HCT116 (cell line): ENCODE measurements around the gene UCKL1.

Experiments
- ELF1 ChIP-seq: IDR thresholded peaks from 2 replicates; pipeline ENCODE4 v1.6.1; 2012; ENCODE audit warnings: low read depth, borderline replicate concordance
- EZH2phosphoT487 ChIP-seq: fragments of 200-600 bp; IDR thresholded peaks from 2 replicates; pipeline ENCODE4 v1.6.1; 2018; ENCODE audit warnings: antibody characterized with exemption, borderline replicate concordance
- FOSL1 ChIP-seq: IDR thresholded peaks from 2 replicates; pipeline ENCODE4 v1.6.1; 2012; ENCODE audit warnings: low read depth
- POLR2A ChIP-seq: IDR thresholded peaks from 2 replicates; pipeline ENCODE4 v1.7.0; 2011; ENCODE audit warnings: borderline replicate concordance; ENCODE audit not compliant: insufficient read depth, insufficient read length; ENCODE audit errors: extremely low read depth
- POLR2AphosphoS5 ChIP-seq: IDR thresholded peaks from 2 replicates; pipeline ENCODE4 v1.6.1; 2011; ENCODE audit warnings: mild to moderate bottlenecking, low read depth, low read length, moderate library complexity
- RAD21 ChIP-seq: IDR thresholded peaks from 2 replicates; pipeline ENCODE4 v1.6.1; 2012; ENCODE audit warnings: low read depth, mild to moderate bottlenecking
- SP1 ChIP-seq: IDR thresholded peaks from 2 replicates; pipeline ENCODE4 v1.6.1; 2012; ENCODE audit warnings: low read depth
- SRF ChIP-seq: IDR thresholded peaks from 2 replicates; pipeline ENCODE4 v1.6.1; 2012; ENCODE audit warnings: low read depth
- TCF7L2 ChIP-seq: IDR thresholded peaks from 2 replicates; pipeline ENCODE4 v1.7.0; 2011; ENCODE audit warnings: borderline replicate concordance, inconsistent platforms; ENCODE audit not compliant: insufficient read depth, insufficient read length; ENCODE audit errors: extremely low read depth
- ZFX ChIP-seq: fragments of 450-650 bp; IDR thresholded peaks from 2 replicates; pipeline ENCODE4 v1.6.1; 2017
- ZNF274 ChIP-seq: fragments of 200-500 bp; sonication (Bioruptor generic); IDR thresholded peaks from 2 replicates; pipeline ENCODE4 v1.6.1; 2014; ENCODE audit warnings: mild to moderate bottlenecking, low read depth, low read length, inconsistent platforms
- TF ChIP-seq, protein P1 (sequence below), 3 experiments: fragments of 200-600 bp in 1 of 3; sonication (generic) in 1 of 3; IDR thresholded peaks in 2 of 3; conservative IDR thresholded peaks in 1 of 3; 2 replicates each; pipeline ENCODE4 v1.5.1; 2012 to 2017; ENCODE audit warnings: low read depth in 2 of 3, low read length in 2 of 3, antibody characterized with exemption in 1 of 3, borderline replicate concordance in 1 of 3, control low read depth in 1 of 3, mild to moderate bottlenecking in 1 of 3, mixed read lengths in 1 of 3, mixed run types in 1 of 3, moderate library complexity in 1 of 3; ENCODE audit not compliant: insufficient read depth in 1 of 3
- TF ChIP-seq, protein P2 (sequence below): IDR thresholded peaks from 2 replicates; pipeline ENCODE4 v1.6.1; 2012
- TF ChIP-seq, protein P3 (sequence below): IDR thresholded peaks from 2 replicates; pipeline ENCODE4 v1.6.1; 2012; ENCODE audit warnings: low read depth

DNA sequence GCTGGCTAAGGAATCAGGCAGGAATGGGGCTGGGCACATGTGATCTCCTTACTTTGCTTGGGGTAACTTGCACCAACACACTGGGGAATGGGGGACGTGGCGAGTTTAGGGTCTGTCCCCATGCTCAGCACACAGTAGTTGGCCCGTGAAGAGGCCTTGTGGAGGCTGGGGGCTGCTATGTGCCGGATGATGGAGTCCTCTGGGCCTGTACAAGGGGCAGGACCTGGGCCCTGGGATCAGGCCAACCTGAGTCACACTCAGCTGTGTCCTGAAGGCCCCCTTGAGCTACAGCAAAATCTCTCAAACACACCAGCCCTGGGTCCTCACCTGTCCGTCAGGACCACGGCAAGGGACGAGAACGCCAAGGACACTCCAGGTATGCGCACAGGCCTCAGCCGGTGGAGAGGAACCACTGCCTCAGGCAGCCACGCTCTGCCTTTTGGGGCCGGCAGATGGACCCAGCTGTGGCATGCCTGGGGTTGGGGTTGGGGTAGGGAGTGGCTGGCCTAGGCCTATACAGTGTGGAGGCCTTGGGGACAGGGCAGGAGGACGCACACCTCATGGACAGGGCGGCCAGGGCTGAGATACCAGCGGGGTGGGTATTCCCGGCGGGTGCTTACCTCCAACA is 11.1 kb downstream of the UCKL1 start:
- TF ChIP-seq POLR2AphosphoS5 (no peak), EZH2phosphoT487 (no peak), TCF7L2 (no peak), SRF (no peak), RAD21 (no peak), POLR2A (no peak), ZNF274 (no peak), SP1 (no peak), ZFX (no peak), ELF1 (no peak), FOSL1 (no peak)
- TF ChIP-seq, protein P1, sequence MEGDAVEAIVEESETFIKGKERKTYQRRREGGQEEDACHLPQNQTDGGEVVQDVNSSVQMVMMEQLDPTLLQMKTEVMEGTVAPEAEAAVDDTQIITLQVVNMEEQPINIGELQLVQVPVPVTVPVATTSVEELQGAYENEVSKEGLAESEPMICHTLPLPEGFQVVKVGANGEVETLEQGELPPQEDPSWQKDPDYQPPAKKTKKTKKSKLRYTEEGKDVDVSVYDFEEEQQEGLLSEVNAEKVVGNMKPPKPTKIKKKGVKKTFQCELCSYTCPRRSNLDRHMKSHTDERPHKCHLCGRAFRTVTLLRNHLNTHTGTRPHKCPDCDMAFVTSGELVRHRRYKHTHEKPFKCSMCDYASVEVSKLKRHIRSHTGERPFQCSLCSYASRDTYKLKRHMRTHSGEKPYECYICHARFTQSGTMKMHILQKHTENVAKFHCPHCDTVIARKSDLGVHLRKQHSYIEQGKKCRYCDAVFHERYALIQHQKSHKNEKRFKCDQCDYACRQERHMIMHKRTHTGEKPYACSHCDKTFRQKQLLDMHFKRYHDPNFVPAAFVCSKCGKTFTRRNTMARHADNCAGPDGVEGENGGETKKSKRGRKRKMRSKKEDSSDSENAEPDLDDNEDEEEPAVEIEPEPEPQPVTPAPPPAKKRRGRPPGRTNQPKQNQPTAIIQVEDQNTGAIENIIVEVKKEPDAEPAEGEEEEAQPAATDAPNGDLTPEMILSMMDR (IDR thresholded peaks at IDR 0.05 in 2 of 3, conservative IDR thresholded peaks at IDR 0.05 in 1 of 3; ENCODE audit: borderline replicate concordance in 1 of 3, insufficient read depth in 1 of 3, low read depth in 2 of 3, low read length in 2 of 3): no peak
- TF ChIP-seq, protein P2, sequence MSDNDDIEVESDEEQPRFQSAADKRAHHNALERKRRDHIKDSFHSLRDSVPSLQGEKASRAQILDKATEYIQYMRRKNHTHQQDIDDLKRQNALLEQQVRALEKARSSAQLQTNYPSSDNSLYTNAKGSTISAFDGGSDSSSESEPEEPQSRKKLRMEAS: no peak
- TF ChIP-seq, protein P3, sequence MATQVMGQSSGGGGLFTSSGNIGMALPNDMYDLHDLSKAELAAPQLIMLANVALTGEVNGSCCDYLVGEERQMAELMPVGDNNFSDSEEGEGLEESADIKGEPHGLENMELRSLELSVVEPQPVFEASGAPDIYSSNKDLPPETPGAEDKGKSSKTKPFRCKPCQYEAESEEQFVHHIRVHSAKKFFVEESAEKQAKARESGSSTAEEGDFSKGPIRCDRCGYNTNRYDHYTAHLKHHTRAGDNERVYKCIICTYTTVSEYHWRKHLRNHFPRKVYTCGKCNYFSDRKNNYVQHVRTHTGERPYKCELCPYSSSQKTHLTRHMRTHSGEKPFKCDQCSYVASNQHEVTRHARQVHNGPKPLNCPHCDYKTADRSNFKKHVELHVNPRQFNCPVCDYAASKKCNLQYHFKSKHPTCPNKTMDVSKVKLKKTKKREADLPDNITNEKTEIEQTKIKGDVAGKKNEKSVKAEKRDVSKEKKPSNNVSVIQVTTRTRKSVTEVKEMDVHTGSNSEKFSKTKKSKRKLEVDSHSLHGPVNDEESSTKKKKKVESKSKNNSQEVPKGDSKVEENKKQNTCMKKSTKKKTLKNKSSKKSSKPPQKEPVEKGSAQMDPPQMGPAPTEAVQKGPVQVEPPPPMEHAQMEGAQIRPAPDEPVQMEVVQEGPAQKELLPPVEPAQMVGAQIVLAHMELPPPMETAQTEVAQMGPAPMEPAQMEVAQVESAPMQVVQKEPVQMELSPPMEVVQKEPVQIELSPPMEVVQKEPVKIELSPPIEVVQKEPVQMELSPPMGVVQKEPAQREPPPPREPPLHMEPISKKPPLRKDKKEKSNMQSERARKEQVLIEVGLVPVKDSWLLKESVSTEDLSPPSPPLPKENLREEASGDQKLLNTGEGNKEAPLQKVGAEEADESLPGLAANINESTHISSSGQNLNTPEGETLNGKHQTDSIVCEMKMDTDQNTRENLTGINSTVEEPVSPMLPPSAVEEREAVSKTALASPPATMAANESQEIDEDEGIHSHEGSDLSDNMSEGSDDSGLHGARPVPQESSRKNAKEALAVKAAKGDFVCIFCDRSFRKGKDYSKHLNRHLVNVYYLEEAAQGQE: no peak
